ENCODE results near the gene TRIM56. TPM values are rescaled to one million over a fixed set of nuclear protein-coding genes. Genes with fewer than 3 reads are reported as not detected.
"Not testable (repeated sequence)": the region's sequence is repeated elsewhere in the genome, so short reads cannot be mapped to it uniquely, and the experiment has no call there.

The TRIM56 gene, protein sequence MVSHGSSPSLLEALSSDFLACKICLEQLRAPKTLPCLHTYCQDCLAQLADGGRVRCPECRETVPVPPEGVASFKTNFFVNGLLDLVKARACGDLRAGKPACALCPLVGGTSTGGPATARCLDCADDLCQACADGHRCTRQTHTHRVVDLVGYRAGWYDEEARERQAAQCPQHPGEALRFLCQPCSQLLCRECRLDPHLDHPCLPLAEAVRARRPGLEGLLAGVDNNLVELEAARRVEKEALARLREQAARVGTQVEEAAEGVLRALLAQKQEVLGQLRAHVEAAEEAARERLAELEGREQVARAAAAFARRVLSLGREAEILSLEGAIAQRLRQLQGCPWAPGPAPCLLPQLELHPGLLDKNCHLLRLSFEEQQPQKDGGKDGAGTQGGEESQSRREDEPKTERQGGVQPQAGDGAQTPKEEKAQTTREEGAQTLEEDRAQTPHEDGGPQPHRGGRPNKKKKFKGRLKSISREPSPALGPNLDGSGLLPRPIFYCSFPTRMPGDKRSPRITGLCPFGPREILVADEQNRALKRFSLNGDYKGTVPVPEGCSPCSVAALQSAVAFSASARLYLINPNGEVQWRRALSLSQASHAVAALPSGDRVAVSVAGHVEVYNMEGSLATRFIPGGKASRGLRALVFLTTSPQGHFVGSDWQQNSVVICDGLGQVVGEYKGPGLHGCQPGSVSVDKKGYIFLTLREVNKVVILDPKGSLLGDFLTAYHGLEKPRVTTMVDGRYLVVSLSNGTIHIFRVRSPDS
- 5.6 and 9.9 TPM in 2 replicates for total RNA-seq (2014; rRNA removed; shearing (Covaris generic))

DNA sequence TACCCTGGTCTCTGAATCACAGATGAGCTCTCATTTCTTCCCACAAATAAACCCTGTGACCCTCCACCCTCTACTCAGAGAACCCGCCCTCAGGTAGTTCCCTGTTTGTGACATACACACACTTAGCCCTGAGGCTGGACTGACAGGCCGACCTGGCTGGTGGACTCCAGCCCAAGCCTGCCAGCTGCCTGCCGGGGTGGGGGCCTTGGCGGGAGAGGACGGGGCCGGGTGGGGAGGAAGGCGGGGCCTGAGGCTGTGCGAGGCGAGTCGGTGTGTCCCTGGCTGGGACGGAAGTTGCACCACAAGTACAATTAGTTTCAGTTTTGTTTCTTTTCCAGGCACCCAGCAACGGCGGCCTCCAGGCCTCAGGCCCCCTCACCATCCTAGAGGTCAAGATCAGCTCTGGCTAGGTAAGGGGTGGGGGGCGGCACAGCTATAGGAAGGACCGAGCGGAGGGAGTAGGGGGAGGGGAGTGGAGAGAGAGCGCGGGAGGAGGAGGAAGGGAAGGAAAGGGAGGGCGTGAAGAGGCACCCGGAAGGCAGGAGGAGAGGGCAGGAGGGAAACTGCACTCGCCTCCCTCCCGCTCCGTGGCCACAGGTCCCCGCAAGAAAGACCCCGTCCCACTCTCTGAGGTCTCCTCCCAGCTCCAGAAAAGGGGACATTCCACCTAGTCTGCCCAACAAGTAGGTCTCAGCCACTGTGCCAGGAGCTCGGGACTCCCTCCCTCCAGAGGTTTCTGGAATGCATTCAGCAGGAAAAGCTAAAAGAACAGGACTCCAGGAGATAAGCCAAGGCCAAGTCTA lies at the start of gene TRIM56:
Gene TRIM56 (plus strand): TSS at position 320 of the 803 bp plus-strand sequence. CDS start 1,832 bp downstream, outside the sequence.
- in situ Hi-C loops (cut with HindIII; ENCODE audit: low sequenced_read_pairs) = no loop called here
- DNase-seq (ENCODE audit: low spot score) = peak; percentile 12

DNA sequence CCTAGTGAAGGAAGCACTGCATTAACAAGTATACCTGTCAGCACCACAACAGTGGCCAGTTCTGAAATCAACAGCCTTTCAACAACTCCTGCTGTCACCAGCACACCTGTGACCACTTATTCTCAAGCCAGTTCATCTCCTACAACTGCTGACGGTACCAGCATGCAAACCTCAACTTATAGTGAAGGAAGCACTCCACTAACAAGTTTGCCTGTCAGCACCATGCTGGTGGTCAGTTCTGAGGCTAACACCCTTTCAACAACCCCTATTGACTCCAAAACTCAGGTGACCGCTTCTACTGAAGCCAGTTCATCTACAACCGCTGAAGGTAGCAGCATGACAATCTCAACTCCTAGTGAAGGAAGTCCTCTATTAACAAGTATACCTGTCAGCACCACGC lies 49.3 kb upstream of the TRIM56 start:
- no peak for DNase-seq (ENCODE audit: low spot score)
- in situ Hi-C loops (cut with HindIII; ENCODE audit: low sequenced_read_pairs) = no loop called here

DNA sequence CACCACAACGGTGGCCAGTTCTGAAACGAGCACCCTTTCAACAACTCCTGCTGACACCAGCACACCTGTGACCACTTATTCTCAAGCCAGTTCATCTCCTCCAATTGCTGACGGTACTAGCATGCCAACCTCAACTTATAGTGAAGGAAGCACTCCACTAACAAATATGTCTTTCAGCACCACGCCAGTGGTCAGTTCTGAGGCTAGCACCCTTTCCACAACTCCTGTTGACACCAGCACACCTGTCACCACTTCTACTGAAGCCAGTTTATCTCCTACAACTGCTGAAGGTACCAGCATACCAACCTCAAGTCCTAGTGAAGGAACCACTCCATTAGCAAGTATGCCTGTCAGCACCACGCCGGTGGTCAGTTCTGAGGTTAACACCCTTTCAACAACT lies 44.0 kb upstream of the TRIM56 start:
- in situ Hi-C loops (cut with HindIII; ENCODE audit: low sequenced_read_pairs); DNase-seq (ENCODE audit: low spot score): not testable (repeated sequence)

DNA sequence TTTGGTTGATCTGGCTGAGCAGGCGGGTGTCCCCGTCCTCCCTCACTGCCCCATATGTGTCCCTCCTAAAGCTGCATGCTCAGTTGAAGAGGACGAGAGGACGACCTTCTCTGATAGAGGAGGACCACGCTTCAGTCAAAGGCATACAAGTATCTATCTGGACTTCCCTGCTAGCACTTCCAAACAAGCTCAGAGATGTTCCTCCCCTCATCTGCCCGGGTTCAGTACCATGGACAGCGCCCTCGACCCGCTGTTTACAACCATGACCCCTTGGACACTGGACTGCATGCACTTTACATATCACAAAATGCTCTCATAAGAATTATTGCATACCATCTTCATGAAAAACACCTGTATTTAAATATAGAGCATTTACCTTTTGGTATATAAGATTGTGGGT lies 26.9 kb upstream of the TRIM56 start:
- DNase-seq (ENCODE audit: low spot score) = peak; percentile 8
- in situ Hi-C loops (cut with HindIII; ENCODE audit: low sequenced_read_pairs) = loop anchor here (10.0 kb wide), 1 partner anchor 174 kb away; the partner anchor contains the start of gene UFSP1

DNA sequence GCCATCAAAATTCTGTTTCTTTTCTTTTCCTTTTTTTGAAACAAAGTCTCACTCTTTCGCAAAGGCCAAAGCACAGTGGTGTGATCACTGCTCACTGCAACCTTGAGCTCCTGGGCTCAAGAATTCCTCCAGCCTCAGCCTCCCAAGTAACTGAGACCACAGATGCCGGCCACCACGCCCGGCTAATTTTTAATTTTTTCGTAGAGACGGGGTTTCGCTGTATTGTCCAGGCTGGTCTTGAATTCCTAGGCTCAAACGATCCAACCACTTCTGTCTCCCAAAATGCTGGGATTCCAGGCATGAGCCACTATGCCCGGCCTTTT lies 25.7 kb upstream of the TRIM56 start:
- DNase-seq (ENCODE audit: low spot score) = no peak
- in situ Hi-C loops (cut with HindIII; ENCODE audit: low sequenced_read_pairs) = loop anchor here (10.0 kb wide), 1 partner anchor 175 kb away; the partner anchor contains the start of gene UFSP1

DNA sequence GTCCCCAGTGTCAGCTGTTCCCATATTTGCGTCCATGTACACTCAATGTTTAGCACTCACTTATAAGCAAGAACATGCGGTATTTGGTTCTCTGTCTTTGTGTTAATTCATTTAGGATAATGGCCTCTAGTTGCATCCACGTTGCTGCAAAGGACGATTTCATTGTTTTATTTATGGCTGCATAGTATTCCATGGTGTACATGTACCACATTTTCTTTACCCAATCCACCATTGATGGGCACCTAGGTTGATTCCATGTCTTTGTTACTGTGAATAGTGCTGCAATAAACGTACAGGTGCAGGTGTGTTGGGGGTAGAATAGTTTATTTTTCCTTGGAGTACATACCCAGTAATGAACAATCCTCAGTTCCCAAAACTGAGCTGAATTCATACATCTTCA lies 24.3 kb upstream of the TRIM56 start:
- DNase-seq (ENCODE audit: low spot score) = no peak
- in situ Hi-C loops (cut with HindIII; ENCODE audit: low sequenced_read_pairs) = no loop called here

DNA sequence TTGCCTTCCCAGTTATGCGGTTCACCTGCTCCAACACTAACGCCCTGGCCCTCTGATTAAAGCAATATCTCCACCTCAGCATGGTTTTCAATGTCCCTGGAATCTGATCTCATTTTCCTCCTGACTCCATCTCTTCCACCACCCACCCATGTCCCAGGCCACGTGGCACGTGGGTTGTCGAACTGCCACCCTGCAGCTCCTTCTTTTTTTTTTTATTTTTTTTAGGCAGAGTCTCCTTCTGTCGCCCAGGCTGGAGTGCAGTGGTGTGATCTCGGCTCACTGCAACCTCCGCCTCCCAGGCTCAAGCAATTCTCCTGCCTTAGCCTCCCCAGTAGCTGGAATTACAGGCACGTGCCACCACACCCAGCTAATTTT lies 21.1 kb upstream of the TRIM56 start:
- in situ Hi-C loops (cut with HindIII; ENCODE audit: low sequenced_read_pairs); DNase-seq (ENCODE audit: low spot score): not testable (repeated sequence)

DNA sequence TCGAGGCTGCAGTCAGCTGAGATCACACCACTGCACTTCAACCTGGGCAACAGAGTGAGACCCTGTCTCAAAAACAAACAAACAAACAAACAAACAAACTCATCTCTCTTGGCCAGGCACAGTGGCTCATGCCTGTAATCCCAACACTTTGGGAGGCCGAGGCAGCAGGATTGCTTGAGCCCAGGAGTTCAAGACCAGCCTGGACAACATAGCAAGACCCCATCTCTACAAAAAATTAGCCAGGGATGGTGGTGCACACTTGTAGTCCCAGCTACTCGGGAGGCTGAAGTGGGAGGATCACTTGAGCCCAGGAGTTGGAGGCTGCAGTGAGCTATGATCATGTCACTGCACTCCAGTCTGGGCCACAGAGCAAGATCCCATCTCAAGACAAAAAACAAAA lies 20.1 kb upstream of the TRIM56 start:
- DNase-seq (ENCODE audit: low spot score); in situ Hi-C loops (cut with HindIII; ENCODE audit: low sequenced_read_pairs): not testable (repeated sequence)

DNA sequence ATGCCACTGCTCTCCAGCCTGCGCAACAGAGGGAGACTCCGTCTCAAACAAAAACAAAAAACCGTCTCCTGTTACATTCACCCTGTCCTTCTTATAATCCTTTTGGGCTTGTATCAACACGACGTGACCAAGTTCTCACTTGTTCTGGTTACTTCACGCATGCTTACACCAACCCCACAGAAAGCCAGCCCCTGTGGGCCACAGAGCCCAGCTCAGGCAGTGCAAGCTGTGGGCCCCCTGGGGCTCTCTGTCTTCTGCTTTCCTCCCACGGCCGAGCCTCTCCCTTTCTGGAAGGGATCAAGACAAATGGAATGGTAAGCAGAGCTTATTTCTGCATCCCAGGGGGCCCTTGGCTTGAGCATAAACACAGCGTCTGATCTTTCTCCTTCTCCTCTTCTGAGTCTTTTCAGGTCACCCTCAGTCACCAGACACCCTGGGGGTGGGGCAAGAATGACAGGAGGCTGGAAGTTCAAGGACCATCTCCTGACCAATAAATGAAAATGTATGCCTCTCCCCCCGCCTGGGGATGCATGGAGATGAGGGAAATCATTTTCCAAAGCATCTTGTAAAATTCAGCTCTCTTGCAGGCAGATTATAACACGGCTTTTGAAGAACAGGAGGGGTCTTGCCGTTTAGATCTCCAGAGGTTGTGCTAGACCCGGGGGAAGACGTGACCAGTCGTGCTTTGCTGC lies 19.0 kb upstream of the TRIM56 start:
- in situ Hi-C loops (cut with HindIII; ENCODE audit: low sequenced_read_pairs) = no loop called here
- no peak for DNase-seq (ENCODE audit: low spot score)

DNA sequence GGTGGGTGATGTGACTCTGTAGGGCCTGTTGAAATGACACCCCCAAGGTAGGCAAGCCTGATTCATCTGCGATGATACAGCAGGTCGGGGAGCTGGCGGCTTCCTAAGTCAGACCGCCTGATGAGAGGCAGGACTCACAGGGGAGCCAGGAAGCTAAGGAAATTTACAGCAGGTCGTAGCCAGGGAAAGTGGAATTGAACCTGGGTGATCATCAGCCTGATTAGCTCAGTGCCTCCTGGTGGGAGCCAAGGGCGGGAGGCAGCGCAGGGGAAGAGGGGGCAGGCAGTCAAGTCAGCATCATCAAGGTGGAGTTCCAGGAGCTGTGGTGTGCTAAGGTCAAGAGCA lies 18.5 kb upstream of the TRIM56 start:
- in situ Hi-C loops (cut with HindIII; ENCODE audit: low sequenced_read_pairs) = no loop called here
- no peak for DNase-seq (ENCODE audit: low spot score)

DNA sequence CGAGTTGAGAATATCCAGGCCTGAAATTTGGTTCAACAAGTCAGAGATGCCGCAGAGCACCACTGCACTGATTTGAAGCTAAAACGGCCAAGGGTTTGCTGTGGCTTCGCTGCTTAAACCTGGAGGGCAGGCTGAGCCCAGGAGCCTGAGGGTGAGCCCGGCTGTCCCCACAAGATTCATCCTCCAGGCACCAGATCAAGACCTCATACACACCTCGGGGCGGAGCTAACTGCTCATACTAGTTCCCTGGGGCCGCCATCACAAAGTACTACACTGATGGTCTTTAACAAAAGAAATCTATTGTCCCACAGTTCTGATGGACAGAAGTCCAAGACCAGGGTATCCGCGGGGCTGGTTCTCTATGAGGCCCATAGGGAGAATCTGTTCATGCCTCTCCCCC lies 16.9 kb upstream of the TRIM56 start:
- in situ Hi-C loops (cut with HindIII; ENCODE audit: low sequenced_read_pairs) = no loop called here
- DNase-seq (ENCODE audit: low spot score) = no peak

DNA sequence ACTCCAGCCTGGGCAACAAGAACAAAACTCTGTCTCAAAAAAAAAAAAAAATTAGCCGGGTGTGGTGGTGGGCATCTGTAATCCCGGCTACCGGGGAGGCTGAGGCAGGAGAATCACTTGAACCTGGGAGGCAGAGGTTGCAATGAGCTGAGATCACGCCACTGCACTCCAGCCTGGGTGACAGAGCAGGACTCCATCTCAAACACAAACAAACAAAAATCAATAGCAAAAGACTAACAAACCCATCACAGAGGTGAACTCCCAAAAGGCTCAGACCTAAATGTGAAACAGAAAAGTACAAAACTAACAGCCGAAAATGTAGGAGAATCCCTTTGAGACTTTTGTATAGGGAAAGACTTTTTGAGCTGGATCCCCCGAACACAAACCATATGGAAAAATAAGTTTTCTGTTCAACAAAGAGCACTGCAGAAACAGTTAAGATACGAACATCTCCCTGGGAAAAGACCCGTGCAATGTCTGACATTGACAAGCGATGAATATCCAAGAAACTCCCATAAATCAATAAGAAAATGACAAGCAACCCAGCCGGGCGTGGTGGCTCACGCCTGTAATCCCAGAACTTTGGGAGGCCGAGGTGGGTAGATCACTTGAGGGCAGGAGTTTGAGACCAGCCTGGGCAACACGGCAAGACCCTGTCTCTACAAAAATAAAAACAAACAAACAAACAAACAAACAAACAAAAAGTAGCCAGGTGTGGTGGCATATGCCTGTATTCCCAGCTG lies 13.7 kb upstream of the TRIM56 start:
- DNase-seq (ENCODE audit: low spot score); in situ Hi-C loops (cut with HindIII; ENCODE audit: low sequenced_read_pairs): not testable (repeated sequence)

DNA sequence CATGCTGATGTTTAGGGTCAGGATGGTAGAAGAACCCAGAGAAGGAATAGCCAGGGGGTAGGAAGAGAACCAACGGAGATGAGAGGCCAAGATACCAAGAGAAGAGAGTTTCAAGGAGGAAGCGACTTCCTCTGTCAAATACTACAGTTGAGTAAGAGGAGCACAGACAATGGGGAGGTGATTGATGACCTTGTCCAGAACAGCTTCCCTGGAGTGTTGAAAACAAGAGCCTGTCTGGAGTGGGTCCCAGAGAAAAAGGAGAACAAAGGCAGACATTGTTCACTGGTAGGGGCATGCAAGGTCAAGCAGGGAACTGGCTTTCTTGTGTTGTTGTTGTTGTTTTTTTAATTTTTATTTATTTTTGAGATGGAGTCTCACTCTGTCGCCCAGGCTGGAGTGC lies 9.6 kb upstream of the TRIM56 start:
- no peak for DNase-seq (ENCODE audit: low spot score)
- in situ Hi-C loops (cut with HindIII; ENCODE audit: low sequenced_read_pairs) = no loop called here

DNA sequence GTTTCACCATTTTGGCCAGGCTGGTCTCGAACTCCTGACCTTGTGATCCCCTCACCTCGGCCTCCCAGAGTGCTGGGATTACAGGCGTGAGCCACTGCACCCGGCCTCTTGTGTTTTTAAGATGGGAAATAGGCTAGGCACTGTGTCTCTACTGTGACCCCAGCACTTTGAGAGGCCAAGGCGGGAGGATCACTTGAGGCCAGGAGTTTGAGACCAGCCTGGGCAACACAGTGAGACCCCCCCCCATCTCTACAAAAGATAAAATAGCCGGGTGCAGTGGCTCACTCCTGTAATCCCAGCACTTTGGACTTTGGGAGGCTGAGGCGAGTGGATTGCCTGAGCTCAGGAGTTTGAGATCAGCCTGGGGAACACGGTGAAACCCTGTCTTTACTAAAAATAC lies 9.1 kb upstream of the TRIM56 start:
- DNase-seq (ENCODE audit: low spot score); in situ Hi-C loops (cut with HindIII; ENCODE audit: low sequenced_read_pairs): not testable (repeated sequence)

DNA sequence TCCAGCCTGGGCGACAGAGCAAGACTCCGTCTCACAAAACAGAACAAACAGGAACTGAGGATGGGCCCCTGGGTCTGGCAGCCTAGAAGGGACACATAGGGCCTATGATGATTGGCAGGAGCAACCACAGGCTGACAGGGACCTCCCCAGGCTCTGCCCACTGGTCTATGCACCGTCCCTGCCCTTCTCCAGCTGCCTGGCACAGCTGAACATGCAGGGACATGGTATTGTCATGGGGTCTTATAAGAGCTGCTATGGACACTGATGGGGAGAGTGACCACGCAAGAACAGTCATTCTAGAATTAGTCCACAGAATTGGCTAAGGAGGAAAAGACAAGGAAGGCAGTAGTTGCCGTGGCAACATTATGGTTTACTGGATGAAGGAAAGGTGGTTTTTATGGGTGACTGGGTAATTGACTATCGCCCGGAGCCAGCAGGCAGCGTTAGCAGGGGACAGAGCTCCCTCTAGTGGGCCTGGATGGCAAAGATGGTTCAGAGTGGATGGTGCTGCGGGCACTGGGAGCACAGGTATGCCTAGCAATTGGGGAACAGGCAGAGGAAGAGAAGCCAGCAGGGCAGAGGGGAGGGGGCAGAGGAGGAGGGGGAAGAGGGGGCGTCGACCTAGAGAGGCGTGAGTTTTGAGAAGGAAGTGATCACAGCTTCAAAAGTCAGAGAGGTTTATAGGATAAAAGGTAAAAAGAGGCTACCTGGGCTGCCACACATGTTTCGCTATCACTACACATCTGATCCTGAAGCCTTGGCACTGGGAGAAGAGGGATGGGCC lies 7.8 kb upstream of the TRIM56 start:
- peak; percentile 78 for DNase-seq (ENCODE audit: low spot score)
- in situ Hi-C loops (cut with HindIII; ENCODE audit: low sequenced_read_pairs) = no loop called here

DNA sequence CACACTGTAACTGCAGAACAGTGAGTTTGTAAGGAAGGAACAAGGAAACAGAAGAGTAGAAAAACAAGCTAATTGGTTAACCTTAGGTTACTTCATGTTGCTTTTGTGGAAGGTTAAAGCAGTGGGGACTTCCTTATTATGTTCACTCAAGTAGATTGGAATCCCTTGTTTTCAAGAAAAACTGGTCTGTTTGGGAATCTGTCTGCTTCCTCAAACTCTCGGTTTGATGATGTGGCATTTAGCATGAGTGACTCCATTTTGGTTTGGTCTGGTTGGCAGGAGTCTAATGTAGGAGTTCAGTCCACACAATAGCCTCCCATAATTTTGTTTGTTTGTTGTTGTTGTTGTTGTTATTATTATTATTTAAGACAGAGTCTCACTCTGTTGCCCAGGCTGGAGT lies 3.8 kb upstream of the TRIM56 start:
- DNase-seq (ENCODE audit: low spot score) = no peak
- in situ Hi-C loops (cut with HindIII; ENCODE audit: low sequenced_read_pairs) = no loop called here

DNA sequence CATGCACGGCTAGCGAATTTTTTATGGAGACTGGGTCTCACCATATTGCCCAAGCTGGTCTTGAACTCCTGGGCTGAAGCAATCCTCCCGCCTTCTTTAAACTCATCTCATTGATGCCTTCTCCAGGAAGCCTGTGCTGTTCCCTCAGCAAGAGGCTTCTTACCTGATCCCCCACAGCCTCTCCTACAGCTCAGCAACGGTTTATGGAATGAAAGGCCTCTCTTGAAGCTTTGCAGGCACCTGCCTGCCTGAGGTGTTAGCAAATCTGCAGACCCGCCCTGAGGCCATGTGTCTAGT lies 468 bp upstream of the TRIM56 start:
- no peak for DNase-seq (ENCODE audit: low spot score)
- in situ Hi-C loops (cut with HindIII; ENCODE audit: low sequenced_read_pairs) = no loop called here
